HG03175 (cell line): ENCODE data around the gene SPACA6.
"Not testable (repeated sequence)": the region's sequence is repeated elsewhere in the genome, so short reads cannot be mapped to it uniquely, and the experiment has no call there.

ENCODE experiments used
- ATAC-seq: cut with Tn5 transposase; IDR thresholded peaks from one replicate; pipeline ENCODE4 v1.9.1; 2021; ENCODE audit warnings: mild to moderate bottlenecking, moderate library complexity; ENCODE audit not compliant: unreplicated experiment

The SPACA6 gene, protein sequence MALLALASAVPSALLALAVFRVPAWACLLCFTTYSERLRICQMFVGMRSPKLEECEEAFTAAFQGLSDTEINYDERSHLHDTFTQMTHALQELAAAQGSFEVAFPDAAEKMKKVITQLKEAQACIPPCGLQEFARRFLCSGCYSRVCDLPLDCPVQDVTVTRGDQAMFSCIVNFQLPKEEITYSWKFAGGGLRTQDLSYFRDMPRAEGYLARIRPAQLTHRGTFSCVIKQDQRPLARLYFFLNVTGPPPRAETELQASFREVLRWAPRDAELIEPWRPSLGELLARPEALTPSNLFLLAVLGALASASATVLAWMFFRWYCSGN

DNA sequence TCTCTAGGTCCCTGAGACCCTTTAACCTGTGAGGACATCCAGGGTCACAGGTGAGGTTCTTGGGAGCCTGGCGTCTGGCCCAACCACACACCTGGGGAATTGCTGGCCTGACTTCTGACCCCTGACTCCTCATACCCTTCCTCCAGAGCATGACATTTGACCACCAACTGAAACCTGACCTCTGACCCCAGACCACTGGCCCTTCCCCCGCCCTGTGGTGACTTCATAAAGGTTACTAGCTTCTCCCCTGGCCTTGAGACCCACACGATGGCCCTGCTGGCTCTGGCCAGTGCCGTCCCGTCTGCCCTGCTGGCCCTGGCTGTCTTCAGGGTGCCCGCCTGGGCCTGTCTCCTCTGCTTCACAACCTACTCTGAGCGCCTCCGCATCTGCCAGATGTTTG lies at the start of gene SPACA6:
SPACA6 (plus strand) TSS at position 71 of the 400 bp plus-strand sequence; CDS start at position 268, 197 bp downstream.
- ATAC-seq, result no peak

DNA sequence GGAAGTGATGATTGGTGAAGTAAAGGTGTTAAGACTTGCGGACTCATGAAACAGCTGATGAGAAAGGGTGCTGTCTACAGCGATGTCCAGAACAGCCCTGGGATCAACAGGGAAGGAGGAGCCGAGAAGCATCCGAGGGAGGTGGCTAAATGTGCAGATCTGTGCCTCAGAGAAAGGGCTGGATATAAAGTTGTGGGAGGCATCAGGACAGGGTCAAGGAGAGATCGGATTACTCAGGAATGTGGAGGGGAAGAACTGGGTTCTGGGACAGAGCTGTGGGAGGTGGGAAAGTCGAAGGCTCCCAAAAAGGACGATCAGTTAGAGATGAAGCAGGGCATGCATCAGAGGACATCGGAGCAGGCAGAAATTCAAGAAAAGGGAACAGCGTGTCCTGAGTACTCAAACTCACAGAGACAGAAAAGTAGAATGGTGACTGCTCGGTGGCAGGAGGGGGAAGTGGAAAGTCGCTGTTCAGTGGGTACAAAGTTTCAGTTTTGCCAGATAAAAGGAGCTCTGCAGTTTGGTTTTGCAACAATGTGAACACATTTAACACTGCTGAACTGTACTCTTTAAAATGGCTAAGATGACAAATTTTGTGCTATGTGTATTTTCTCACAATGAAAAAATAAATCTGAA lies 48.4 kb upstream of the SPACA6 start:
- no peak for ATAC-seq

DNA sequence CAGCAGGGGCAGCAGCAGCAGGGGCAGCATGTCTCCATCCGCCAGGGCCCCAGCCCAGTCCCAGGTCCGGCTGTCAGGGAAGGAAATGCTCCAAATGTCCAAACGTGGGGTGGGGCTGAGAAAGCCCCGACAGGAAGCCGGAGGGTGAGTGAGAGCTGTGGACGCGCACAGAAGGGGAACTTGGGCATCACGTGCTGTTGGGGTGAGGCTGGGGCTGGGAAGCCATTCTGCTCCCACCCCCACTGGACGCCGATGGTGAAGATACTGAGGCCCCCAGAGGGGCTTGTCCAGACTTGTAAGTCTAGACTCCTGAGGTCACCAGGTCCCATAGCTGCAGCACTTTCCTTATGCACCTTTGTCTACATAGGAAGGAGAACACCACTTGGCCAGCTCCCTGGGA lies 46.4 kb upstream of the SPACA6 start, which contains the start of gene SIGLEC14:
SIGLEC14 (minus strand) TSS at position 96 of the 400 bp plus-strand sequence; CDS start at position 30, 66 bp downstream.
- peak; percentile 51 for ATAC-seq

DNA sequence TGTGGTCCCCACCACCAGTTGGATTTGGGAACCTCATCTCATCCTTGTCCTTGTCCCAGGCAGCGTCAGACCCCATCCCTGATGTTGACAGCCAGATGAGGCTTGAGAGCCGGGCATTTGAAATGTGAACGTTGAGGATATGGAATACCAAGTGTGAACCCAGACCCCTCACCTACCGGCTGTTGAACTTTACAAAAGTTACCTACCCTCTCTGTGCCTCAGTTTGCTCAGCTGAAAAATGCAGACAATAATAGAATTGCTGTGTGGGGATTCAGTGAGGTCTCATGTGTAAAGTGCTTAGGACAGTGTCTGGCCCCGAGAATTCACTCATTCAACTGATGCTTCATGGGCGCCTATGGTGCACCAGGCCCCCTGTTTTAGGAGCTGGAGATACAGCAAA lies 45.8 kb upstream of the SPACA6 start:
- no peak for ATAC-seq

DNA sequence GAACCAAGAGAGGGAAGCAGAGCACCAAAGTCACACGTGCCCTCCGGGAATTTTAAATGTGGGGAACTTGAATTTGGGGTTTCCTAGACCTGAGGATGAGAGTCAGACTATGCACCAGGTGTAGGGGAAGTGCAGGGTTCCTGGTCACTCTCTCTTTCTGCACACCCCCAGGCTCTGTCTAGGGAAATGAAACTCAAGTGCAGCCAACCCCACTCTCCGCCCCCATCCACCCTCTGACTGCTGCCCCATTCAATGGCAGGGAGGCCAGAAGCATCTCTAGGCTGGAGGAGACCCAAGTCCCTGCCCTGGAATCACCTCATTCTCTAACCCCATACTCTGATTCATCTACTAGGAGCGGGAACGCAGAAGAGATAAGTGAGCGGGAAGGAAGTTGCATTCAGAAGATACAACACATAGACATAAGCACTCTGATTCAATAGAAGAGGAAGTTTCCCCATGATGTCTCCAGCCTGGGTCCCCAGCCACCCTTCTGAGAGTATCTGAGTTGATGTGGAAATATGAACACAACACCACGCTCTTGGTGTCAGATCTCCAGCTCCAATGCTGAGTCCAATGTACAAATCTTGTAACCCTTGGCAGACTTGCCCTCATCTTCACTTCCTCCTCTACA lies 41.8 kb upstream of the SPACA6 start:
- no peak for ATAC-seq

DNA sequence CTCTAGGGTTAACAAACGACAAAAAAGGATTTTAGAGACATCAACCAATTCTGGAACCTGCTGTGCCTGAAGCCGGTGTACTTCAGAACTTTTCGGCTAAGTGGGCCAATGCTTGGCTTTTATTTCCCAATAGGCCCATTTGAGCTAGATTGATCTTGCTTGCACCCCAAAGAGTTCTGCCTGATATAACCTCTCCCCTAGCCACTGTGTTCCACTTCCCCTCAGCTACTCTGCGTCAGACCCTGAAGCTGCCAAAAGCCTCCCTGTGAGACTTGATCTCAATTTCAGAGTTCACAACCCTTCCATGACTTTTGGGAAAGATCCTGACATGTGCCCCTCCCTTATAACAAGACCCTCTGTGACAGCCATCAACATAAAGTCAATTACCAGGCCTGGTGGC lies 40.9 kb upstream of the SPACA6 start:
- no peak for ATAC-seq

DNA sequence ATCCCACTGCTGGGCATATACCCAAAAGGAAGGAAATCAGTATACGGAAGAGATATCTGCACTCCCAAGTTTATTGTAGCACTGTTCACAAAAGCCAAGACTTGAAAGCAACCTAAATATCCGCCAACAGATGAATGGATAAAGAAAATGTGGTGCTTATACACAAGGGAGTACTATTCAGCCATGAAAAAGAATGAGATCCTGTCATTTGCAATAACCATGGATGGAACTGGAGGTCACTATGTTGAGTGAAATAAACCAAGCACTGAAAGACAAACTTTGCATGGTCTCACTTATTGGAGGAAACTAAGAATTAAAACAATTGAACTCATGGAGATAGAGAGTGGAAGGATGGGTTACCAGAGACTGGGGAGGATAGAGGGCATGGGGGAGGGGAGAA lies 40.0 kb upstream of the SPACA6 start:
- no peak for ATAC-seq

DNA sequence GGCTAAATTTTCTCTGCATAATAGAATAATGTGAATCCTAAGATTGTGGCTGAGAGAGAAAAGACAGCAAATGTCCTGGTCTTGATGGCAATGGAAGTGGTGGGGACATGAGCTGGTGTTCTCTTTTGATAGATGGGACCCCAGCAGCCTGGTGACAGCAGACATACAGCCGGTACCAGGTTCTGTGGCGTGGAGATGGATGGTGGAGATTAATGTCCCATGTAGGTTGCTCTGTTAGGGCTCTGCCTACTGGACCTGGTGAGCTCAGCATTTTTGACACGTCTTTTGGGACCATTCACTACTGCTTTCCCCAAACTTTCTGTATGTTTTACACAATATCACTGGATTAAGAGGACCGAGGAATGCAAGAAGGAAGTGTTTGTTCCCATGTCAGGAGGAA lies 38.3 kb upstream of the SPACA6 start:
- ATAC-seq, result no peak

DNA sequence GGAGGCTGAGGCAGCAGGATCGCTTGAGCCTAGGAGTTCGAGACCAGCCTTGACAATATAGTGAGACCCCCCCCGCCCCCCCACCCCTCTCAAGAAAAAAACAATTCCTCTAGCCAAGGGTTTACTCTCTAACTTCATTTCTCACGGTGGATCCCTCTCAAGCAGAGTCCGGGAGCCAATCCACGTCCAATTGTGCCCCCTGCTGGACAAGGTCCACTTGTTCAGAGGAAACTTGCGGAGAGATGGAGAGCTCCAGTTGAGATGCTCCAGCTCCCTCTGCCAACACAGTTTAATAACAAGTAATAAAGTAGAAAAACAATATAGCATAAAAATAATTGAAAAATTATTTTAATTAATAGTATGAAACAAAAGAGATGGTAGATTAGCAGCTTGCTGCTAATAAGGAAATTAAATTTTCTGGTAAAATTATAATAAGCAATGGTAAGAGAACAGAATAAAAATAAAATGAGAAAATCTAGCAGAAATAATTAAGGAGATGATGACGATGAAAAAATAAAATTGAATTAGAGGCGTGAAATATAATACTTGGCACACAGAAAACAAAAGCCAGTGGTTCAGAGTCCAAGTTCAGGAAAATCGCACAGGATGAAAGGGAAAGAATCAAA lies 32.0 kb upstream of the SPACA6 start:
- ATAC-seq, result no peak

DNA sequence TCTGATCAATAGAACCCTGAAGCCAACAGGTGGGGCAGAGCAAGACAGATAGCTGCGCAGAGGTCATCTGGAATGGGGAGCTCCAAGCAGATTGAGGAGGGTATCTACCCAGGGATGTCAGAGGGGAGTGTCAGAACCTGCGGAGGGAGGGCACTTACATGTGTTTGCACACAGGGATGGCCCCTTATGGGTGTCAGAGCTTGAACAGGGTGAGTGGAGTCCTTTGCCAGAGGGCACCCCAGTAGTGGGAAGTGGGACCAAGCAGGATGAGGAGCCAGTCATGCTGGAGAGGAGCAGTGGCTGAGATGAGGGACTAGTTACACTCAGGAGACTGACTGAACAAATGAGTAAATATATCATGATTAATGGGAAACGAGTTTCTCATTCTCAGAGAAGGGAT lies 29.5 kb upstream of the SPACA6 start:
- no peak for ATAC-seq

DNA sequence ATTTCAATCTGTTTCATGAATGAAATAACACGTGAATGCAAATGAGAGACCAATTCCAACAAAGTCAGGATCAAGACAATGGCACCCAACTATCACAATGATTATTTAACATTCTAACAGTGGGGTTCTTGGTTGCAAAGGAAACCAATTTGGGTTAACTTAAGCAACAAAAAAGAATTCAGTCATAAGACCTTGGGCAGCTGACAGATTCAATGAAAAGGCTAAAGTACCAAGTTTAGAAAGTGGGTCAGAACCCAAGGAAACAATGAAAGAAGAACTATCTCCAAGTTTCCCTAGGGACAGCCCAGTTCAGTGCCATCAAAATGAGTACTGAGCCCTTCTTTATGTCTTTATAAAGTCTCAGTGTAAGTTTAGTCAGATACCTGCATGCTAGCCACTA lies 29.0 kb upstream of the SPACA6 start:
- ATAC-seq, result no peak

DNA sequence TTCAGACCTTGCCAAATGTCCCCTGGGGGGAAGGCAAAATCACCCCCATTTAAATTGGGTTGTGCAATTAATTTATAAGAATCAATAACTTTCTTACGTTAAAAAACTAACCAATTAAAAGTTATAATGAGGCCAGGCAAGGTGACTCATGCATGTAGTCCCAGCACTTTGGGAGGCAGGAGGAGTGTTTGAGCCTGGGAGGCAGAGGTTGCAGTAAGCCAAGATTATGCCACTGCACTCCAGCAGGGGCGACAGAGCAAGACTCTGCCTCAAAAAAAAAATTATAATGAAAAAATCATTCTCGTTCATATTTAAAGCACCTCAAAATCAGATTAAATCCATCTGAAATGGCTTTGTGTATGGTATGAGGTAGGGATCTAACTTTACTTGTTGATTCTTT lies 28.1 kb upstream of the SPACA6 start:
- ATAC-seq, result no peak

DNA sequence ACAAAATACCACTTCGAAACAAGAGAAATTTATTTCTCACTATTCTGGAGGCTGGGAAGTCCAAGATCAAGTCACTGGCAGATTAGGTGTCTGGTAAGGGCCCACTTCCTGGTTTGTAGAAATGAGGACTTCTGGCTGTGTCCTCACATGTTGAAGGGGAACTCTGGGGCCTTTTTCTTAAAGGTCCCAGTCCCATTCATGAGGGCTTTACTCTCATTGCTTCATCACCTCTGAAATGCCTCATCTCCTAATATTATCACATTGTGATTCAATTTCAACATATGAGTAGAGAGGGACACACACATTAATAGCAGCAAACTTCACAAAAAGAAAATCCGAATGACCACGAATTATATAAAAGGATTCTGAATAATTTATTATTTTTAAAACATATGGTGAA lies 24.9 kb upstream of the SPACA6 start:
- ATAC-seq, result no peak

DNA sequence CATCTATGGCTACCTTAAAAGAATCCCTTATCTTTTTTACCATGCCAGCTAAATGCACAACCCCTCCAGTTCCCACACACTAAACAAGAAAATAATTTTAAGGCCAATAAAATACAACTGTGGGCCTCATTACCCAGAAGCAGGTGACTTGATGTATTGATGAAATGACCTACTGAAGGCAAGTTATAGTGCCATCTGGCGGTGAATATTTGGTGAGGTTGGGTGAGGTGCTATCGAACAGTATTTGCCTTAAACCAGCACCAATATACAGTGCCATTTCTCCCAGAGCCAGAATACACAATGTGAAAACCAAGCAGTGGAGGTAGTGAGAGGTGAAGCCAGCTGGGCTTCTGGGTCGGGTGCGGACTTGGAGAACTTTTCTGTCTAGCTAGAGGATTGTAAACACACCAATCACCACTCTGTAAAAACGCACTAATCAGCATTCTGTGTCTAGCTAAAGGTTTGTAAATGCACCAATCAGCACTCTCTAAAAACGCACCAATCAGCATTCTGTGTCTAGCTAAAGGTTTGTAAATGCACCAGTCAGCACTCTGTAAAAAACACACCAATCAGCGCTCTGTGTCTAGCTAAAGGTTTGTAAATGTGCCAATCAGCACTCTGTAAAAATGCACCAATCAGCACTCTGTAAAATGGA lies 17.1 kb upstream of the SPACA6 start:
- ATAC-seq, result not testable (repeated sequence)

DNA sequence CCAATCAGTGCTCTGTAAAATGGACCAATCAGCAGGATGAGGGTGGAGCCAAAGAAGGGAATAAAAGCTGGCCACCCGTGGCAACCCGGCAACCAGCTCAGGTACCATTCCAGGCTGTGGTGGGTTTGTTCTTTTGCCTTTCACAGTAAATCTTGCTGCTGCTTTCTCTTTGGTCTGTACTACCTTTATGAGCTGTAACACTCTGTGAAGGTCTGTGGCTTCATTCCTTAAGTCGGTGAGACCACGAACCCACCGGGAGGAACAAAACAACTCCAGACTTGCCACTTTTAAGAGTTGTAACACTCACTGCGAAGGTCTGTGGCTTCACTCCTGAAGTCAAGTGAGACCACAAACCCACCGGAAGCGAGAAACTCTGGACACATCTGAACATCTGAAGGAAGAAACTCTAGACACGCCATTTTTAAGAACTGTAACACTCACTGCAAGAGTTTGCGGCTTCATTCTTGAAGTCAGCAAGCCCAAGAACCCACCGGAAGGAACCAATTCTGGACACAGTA lies 16.5 kb upstream of the SPACA6 start:
- no peak for ATAC-seq

DNA sequence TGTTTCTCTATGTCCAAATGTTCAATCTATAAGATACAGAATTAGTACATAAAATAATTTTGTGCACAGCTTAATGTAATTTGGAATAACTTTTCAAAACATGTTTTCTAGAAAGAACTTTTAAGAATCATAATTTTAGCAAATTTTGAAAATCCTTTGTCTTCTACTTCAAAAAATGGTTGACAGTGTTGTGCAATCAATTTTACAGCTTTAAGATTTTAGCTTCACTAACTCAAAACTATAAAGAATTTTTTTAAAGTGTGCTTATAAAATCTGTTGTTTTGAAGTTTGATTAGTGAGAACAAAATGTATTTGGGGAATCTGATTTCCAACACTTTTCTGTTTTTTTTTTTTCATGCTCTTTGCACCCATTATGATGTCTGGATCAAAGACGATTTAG lies 12.7 kb upstream of the SPACA6 start:
- ATAC-seq, result no peak

DNA sequence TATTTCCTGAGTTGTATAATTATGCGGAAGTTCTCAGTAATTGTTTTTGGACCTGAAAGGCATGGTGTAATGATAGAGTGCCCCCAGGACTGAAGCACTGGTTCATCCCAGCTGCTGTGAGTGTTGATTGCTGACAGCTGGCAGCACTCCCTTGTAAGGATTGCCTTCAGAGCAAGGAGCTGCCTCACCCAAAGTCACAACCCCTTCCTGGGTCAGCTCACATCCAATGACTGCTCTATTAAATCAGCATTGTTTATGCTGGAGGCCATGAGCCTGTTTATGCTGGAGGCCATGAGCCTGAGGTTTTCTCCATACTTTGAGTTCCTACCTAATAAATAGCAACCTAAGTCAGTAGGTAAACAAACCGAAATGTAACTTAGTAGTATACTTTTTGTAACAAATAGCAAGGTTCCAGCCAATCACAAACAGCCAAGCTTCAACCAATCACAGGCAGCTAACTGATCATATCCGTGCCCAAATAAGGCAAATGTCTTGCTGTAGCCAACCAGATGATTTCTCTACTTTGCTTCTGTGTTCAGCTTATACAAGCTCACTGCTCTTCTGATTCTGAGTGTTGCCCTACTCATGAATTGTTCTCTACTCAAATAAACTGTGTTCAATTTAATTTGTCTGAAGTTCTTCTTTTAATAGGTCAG lies 11.7 kb upstream of the SPACA6 start:
- no peak for ATAC-seq

DNA sequence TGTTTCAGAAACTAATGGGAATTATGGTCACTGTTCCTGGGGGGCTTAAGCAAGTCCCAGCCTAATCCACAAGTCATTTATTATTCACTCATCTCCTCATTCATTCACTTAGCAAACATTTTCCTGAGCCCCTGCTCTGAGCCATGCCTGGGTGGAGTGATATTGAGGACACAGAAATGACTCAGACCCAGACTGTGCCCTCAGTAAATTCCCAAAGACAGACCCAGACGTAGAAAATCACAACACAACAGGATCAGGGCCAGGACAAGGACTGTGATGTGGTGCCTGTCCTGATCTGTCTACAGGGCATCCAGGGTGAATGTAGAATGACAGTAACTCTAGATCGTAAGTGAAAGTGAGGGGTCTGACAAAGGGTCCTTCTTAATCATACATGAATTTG lies 7.0 kb upstream of the SPACA6 start:
- no peak for ATAC-seq

DNA sequence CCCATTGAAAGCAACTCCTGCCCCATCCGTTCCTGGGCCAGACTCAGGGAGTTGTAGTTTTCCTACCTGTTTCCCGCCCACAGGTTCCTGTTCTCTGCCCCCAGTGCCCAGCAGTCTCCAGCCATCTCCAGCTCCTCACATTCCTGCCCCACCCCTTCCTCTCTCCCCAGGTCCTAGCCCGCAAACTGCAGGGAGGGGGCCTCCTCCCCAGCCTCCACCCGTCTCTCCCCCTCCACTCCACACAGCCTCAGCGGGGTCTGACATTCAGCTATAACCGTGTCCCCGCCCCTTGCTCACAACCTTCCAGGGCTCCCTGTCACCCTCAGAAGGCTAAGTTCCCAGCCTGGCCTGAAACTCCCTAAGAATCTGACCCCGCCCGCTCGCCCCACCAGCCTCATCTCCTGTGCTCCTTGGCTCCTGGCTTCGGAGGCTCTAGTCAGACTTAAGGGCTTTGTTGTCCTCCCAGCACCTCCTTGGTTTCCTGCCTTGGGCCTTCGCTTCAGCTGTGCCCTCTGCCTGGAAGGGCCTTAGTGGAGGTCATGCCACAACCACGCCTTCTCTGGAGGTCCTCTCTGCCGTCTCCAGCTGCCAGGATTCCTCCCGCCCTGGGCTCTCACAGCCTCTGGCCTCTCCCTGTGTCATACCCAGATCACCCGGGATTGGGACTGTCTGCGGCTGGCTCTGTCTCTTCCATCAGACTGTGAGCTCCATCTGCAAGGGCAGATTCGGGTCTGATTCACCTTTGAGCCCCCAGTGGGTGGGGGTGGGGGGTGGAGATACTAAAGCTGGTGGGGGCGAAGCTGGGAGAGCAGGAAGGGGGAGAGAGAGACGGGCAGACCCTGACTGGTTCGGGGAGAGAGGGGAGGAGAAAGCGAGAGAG lies 5.1 kb upstream of the SPACA6 start:
- no peak for ATAC-seq
